BJ (cell line): ENCODE measurements around the gene RNF39. TPM values are rescaled to one million over a fixed set of nuclear protein-coding genes. Genes with fewer than 3 reads are reported as not detected.

Experiments
- CTCF ChIA-PET: fragments of 350-600 bp; formaldehyde crosslinking; extraction: SDS; loops from one replicate; lab custom pipeline; 2021; ENCODE audit warnings: antibody characterized with exemption, inconsistent platforms; lab: Yijun Ruan, JAX
- POLR2A ChIA-PET: fragments of 300-600 bp; sonication (Branson Sonifier 250); formaldehyde crosslinking; extraction: SDS; loops from one replicate; lab custom pipeline; 2021; ENCODE audit warnings: antibody characterized with exemption; lab: Charles Lee
- DNase-seq: peaks from one replicate; pipeline ENCODE4 v3.0.0-alpha.2; 2011; ENCODE audit warnings: low read depth
- H3K27me3 ChIP-seq: 2 replicates; pipeline ENCODE4 v1.6.0; 2011; ENCODE audit warnings: low read length; ENCODE audit not compliant: control insufficient read depth, insufficient read depth
- H3K36me3 ChIP-seq: 2 replicates; pipeline ENCODE4 v1.5.1; 2011; ENCODE audit warnings: low read length; ENCODE audit not compliant: control insufficient read depth, insufficient read depth
- H3K4me3 ChIP-seq: 2 replicates; pipeline ENCODE4 v1.5.1; 2011; ENCODE audit warnings: low read depth, mild to moderate bottlenecking, control low read depth, low read length
- CTCF ChIP-seq: IDR thresholded peaks from 2 replicates; pipeline ENCODE4 v1.5.1; 2011; ENCODE audit warnings: low read depth, mild to moderate bottlenecking, control low read depth, inconsistent platforms, low read length, moderate library complexity; ENCODE audit not compliant: insufficient read depth
- polyA plus RNA-seq: library from polyadenylated mRNA; depleted of rRNA; stranded (reverse); fragments of >200 nt; gene quantifications from 2 replicates; pipeline ENCODE4 v1.2.3, GENCODE V29; 2011

Gene RNF39
- polyA plus RNA-seq, 1 experiment = not detected

GRCh38 chr6:30093951-30094661 lies 18.5 kb upstream of the RNF39 start:
- no peak overlapping the region for H3K4me3 ChIP-seq
- POLR2A ChIA-PET = no interaction called here
- DNase-seq = no peak
- CTCF ChIA-PET = interaction anchor here (0.7 to 3.6 kb wide), 3 partner anchors 9 to 434 kb away, joined by 3 to 21 read pairs (median 3); no protein-coding TSS in a partner anchor
- H3K27me3 ChIP-seq = peaks cover 15% of the 10 kb centered on the region
- no peaks in the 10 kb centered on the region for H3K36me3 ChIP-seq
- TF ChIP-seq CTCF = no peak

- CTCF ChIA-PET = interaction anchor here (0.9 to 3.6 kb wide), 2 partner anchors 10 to 20 kb away, joined by 3 to 21 read pairs; no protein-coding TSS in a partner anchor
- POLR2A ChIA-PET = no interaction called here
- DNase-seq = no peak
- H3K36me3 ChIP-seq = no peaks in the 10 kb centered on the region
- no peak for TF ChIP-seq CTCF
- H3K27me3 ChIP-seq = peaks cover 10% of the 10 kb centered on the region
- H3K4me3 ChIP-seq = no peak overlapping the region
These were observed 17.4 kb upstream of the RNF39 start for GRCh38 chr6:30092852-30093543.

- CTCF ChIA-PET = interaction anchor here (0.7 to 3.6 kb wide), 2 partner anchors 11 kb away, joined by 3 to 21 read pairs; no protein-coding TSS in a partner anchor
- peaks cover 9% of the 10 kb centered on the region for H3K27me3 ChIP-seq
- no peak overlapping the region for H3K4me3 ChIP-seq
- H3K36me3 ChIP-seq = no peaks in the 10 kb centered on the region
- POLR2A ChIA-PET = no interaction called here
- TF ChIP-seq CTCF = no peak
- peak; percentile 39 for DNase-seq
These were observed 16.2 kb upstream of the RNF39 start for GRCh38 chr6:30091577-30092381.

- ChIA-PET POLR2A (no interaction called here), CTCF (interaction anchor here (0.8 to 1.3 kb wide), 4 partner anchors 14 to 44 kb away, joined by 3 to 5 read pairs (median 4); no protein-coding TSS in a partner anchor)
- H3K27me3 ChIP-seq = peaks cover 2% of the 10 kb centered on the region; the same call in 1 of the 2 replicates
- DNase-seq = no peak
- H3K36me3 ChIP-seq = no peaks in the 10 kb centered on the region
- H3K4me3 ChIP-seq = no peak overlapping the region
- TF ChIP-seq CTCF = no peak
These were observed 12.3 kb upstream of the RNF39 start for GRCh38 chr6:30087876-30088275.
